Activated naive CD4-positive, alpha-beta T cell treated with anti-CD3 and anti-CD28 coated beads, Interleukin-2, amount 50 U/mL, for 16 hours (primary cell): Measurements from ENCODE around the gene TCF12.

Source experiments
- DNase-seq: peaks from one replicate; pipeline ENCODE4 v3.0.0-alpha.2; 2020

The TCF12 gene

GRCh38 chr15:56918046-56918938 lies at the start of gene TCF12:
Gene TCF12, plus strand, starts transcription at chr15:56918644. Its CDS starts 1,270 bp downstream, at chr15:56919914.
- peak; percentile 92 for DNase-seq

GRCh38 chr15:56869573-56869972 lies 48.9 kb upstream of the TCF12 start:
- no peak for DNase-seq

- DNase-seq = no peak
Observed at GRCh38 chr15:56871185-56871584, 47.3 kb upstream of the TCF12 start.

- DNase-seq = no peak
Observed at GRCh38 chr15:56871867-56872266, 46.6 kb upstream of the TCF12 start.

- DNase-seq = no peak
Observed at GRCh38 chr15:56877255-56877970, 41.0 kb upstream of the TCF12 start.

GRCh38 chr15:56879502-56879901 lies 38.9 kb upstream of the TCF12 start:
- no peak for DNase-seq

GRCh38 chr15:56883088-56883487 lies 35.4 kb upstream of the TCF12 start:
- no peak for DNase-seq

GRCh38 chr15:56886363-56886931 lies 32.0 kb upstream of the TCF12 start:
- DNase-seq = no peak

GRCh38 chr15:56886932-56887781 lies 31.3 kb upstream of the TCF12 start:
- DNase-seq = peak; percentile 82

- DNase-seq = no peak
Observed at GRCh38 chr15:56887782-56888438, 30.5 kb upstream of the TCF12 start.

- DNase-seq = no peak
Observed at GRCh38 chr15:56890038-56890437, 28.4 kb upstream of the TCF12 start.

- DNase-seq = no peak
Observed at GRCh38 chr15:56891852-56892440, 26.5 kb upstream of the TCF12 start.

GRCh38 chr15:56892659-56893363 lies 25.6 kb upstream of the TCF12 start:
- DNase-seq = no peak

- no peak for DNase-seq
Observed at GRCh38 chr15:56893364-56893678, 25.1 kb upstream of the TCF12 start.

GRCh38 chr15:56894601-56895000 lies 23.8 kb upstream of the TCF12 start:
- no peak for DNase-seq

GRCh38 chr15:56901931-56902330 lies 16.5 kb upstream of the TCF12 start:
- DNase-seq = no peak

- no peak for DNase-seq
Observed at GRCh38 chr15:56906766-56907165, 11.7 kb upstream of the TCF12 start.

- no peak for DNase-seq
Observed at GRCh38 chr15:56910801-56911200, 7.6 kb upstream of the TCF12 start.

GRCh38 chr15:56913241-56913640 lies 5.2 kb upstream of the TCF12 start:
- no peak for DNase-seq

GRCh38 chr15:56913670-56914069 lies 4.8 kb upstream of the TCF12 start:
- no peak for DNase-seq

- no peak for DNase-seq
Observed at GRCh38 chr15:56915888-56916287, 2.6 kb upstream of the TCF12 start.
